ENCODE results near the gene LEMD1. TPM values are rescaled to one million over a fixed set of nuclear protein-coding genes. Genes with fewer than 3 reads are reported as not detected.

The LEMD1 gene
- total and polyA plus RNA-seq, 5 donors from 2014 or later, result not detected

GRCh38 chr1:205338011-205338410 lies 83.8 kb downstream of the LEMD1 start:
- peaks cover 7% of the 10 kb centered on the region for H3K27me3 ChIP-seq (ENCODE audit: control insufficient read depth, insufficient read depth, low read length)
- H3K9me3 Mint-ChIP-seq, result no peaks in the 10 kb centered on the region
- peaks cover 0 to 7% (median 0%) of the 10 kb centered on the region in 4 donors for H3K4me1 Mint-ChIP-seq
- no peaks in the 10 kb centered on the region for H3K36me3 ChIP-seq (ENCODE audit: control insufficient read depth, insufficient read depth, low read length)
- no peak for ATAC-seq (ENCODE audit: low read depth in 2 of 2)
- no peak for DNase-seq
- no peak overlapping the region for H3K4me3 Mint-ChIP-seq
- no peak overlapping the region for H3K27ac ChIP-seq (ENCODE audit: insufficient read depth, low read length, poor library complexity, severe bottlenecking)
- no peaks in the 10 kb centered on the region for H3K4me1 ChIP-seq (ENCODE audit: control insufficient read depth, insufficient read depth, low read length, poor library complexity, severe bottlenecking)
- no peaks in the 10 kb centered on the region for H3K9me3 ChIP-seq (ENCODE audit: control insufficient read depth in 2 of 2, low read length in 2 of 2)
- H3K4me3 ChIP-seq (ENCODE audit: low read depth, low read length), result no peak overlapping the region
- no peak overlapping the region for H3K27ac Mint-ChIP-seq
- peaks cover 42% of the 10 kb centered on the region for H3K27me3 Mint-ChIP-seq
- no peaks in the 10 kb centered on the region for H3K36me3 Mint-ChIP-seq

DNA sequence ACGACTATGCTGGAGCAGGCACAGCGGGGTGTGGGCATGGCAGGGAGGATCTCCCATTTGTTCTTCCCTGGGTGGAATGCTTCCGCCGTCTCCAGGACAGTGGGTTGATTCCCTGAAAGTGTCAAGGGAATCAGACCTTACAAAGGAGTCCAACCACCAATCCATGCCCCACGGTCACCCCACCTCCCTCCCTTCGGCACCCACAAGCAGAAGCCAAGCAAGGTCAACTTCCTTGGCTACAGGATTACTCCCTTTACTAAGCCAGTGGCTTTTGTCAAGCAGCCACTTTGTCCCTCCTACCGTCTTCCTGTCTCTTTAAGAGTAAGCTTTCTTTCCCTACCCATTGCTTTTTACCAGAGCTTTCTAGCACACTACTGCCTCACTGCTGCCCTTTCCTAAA lies 84.4 kb downstream of the LEMD1 start:
- peak overlapping the region in 1 of 3 donors; percentile 7 for H3K27ac Mint-ChIP-seq
- no peaks in the 10 kb centered on the region for H3K9me3 ChIP-seq (ENCODE audit: control insufficient read depth in 2 of 2, low read length in 2 of 2)
- no peaks in the 10 kb centered on the region for H3K4me1 ChIP-seq (ENCODE audit: control insufficient read depth, insufficient read depth, low read length, poor library complexity, severe bottlenecking)
- no peaks in the 10 kb centered on the region for H3K36me3 Mint-ChIP-seq
- H3K4me3 Mint-ChIP-seq, result no peak overlapping the region
- ATAC-seq (ENCODE audit: low read depth in 2 of 2) (no peak), DNase-seq (no peak)
- no peak overlapping the region for H3K4me3 ChIP-seq (ENCODE audit: low read depth, low read length)
- H3K9me3 Mint-ChIP-seq, result no peaks in the 10 kb centered on the region
- H3K36me3 ChIP-seq (ENCODE audit: control insufficient read depth, insufficient read depth, low read length), result no peaks in the 10 kb centered on the region
- H3K27me3 ChIP-seq (ENCODE audit: control insufficient read depth, insufficient read depth, low read length), result peaks cover 3% of the 10 kb centered on the region
- H3K27ac ChIP-seq (ENCODE audit: insufficient read depth, low read length, poor library complexity, severe bottlenecking), result no peak overlapping the region
- H3K27me3 Mint-ChIP-seq, result peaks cover 37% of the 10 kb centered on the region
- H3K4me1 Mint-ChIP-seq, result peaks cover 0 to 3% (median 0%) of the 10 kb centered on the region in 4 donors

- Histone ChIP-seq H3K4me1 (ENCODE audit: control insufficient read depth, insufficient read depth, low read length, poor library complexity, severe bottlenecking) (no peaks in the 10 kb centered on the region), H3K4me3 (ENCODE audit: low read depth, low read length) (no peak overlapping the region), H3K27me3 (ENCODE audit: control insufficient read depth, insufficient read depth, low read length) (peaks cover 2% of the 10 kb centered on the region), H3K27ac (ENCODE audit: insufficient read depth, low read length, poor library complexity, severe bottlenecking) (no peak overlapping the region), H3K36me3 (ENCODE audit: control insufficient read depth, insufficient read depth, low read length) (no peaks in the 10 kb centered on the region), H3K9me3 (ENCODE audit: control insufficient read depth in 2 of 2, low read length in 2 of 2) (no peaks in the 10 kb centered on the region)
- H3K27me3 Mint-ChIP-seq, result peaks cover 22% of the 10 kb centered on the region
- DNase-seq, result peak; percentile 59 to 81 (median 71)
- H3K36me3 Mint-ChIP-seq, result no peaks in the 10 kb centered on the region
- peaks cover 0 to 2% (median 0%) of the 10 kb centered on the region in 4 donors for H3K4me1 Mint-ChIP-seq
- no peak overlapping the region for H3K27ac Mint-ChIP-seq
- no peak overlapping the region for H3K4me3 Mint-ChIP-seq
- H3K9me3 Mint-ChIP-seq, result no peaks in the 10 kb centered on the region
- ATAC-seq (ENCODE audit: low read depth in 2 of 2), result peak; percentile 82
These were observed 86.2 kb downstream of the LEMD1 start for GRCh38 chr1:205335692-205336091.

- Mint-ChIP-seq H3K27me3 (peaks cover 17% of the 10 kb centered on the region), H3K4me1 (peaks cover 0 to 2% (median 1%) of the 10 kb centered on the region in 4 donors), H3K9me3 (no peaks in the 10 kb centered on the region), H3K4me3 (no peak overlapping the region), H3K27ac (no peak overlapping the region), H3K36me3 (peaks cover 3% of the 10 kb centered on the region)
- H3K27me3 ChIP-seq (ENCODE audit: control insufficient read depth, insufficient read depth, low read length), result no peaks in the 10 kb centered on the region
- DNase-seq (no peak), ATAC-seq (ENCODE audit: low read depth in 2 of 2) (no peak)
- H3K4me1 ChIP-seq (ENCODE audit: control insufficient read depth, insufficient read depth, low read length, poor library complexity, severe bottlenecking), result no peaks in the 10 kb centered on the region
- H3K4me3 ChIP-seq (ENCODE audit: low read depth, low read length), result no peak overlapping the region
- no peak overlapping the region for H3K27ac ChIP-seq (ENCODE audit: insufficient read depth, low read length, poor library complexity, severe bottlenecking)
- no peaks in the 10 kb centered on the region for H3K9me3 ChIP-seq (ENCODE audit: control insufficient read depth in 2 of 2, low read length in 2 of 2)
- no peaks in the 10 kb centered on the region for H3K36me3 ChIP-seq (ENCODE audit: control insufficient read depth, insufficient read depth, low read length)
These were observed 89.7 kb downstream of the LEMD1 start for GRCh38 chr1:205332015-205332791.

Other genes starting within 250 kb of the LEMD1 start
- gene DSTYK, start 210.4 kb downstream of the LEMD1 start, total RNA-seq, result 15.7 TPM
- 1 to 10 TPM; 3.2 to 5.9 (median 5.1) TPM for gene DSTYK, start 210.4 kb downstream of the LEMD1 start, polyA plus RNA-seq
- gene TMCC2, start 194.1 kb downstream of the LEMD1 start, total RNA-seq, result 1.8 TPM
- under 1 TPM; 0.22 to 0.37 (median 0.28) TPM for gene TMCC2, start 194.1 kb downstream of the LEMD1 start, polyA plus RNA-seq
- 9.9 TPM for gene NUAK2, start 100.3 kb downstream of the LEMD1 start, total RNA-seq
- 10 to 100 TPM; 13.2 to 41.3 (median 25.4) TPM for gene NUAK2, start 100.3 kb downstream of the LEMD1 start, polyA plus RNA-seq
- gene KLHDC8A, start 65.1 kb downstream of the LEMD1 start, total RNA-seq, result not detected
- under 1 TPM in 1 of 4 donors, not detected in 3; 0.06 TPM for gene KLHDC8A, start 65.1 kb downstream of the LEMD1 start, polyA plus RNA-seq
- gene BLACAT1, start 34.0 kb upstream of the LEMD1 start, total RNA-seq, result 0.15 TPM
- not detected for gene BLACAT1, start 34.0 kb upstream of the LEMD1 start, polyA plus RNA-seq
- 0.49 TPM for gene CDK18, start 82.6 kb upstream of the LEMD1 start, total RNA-seq
- gene CDK18, start 82.6 kb upstream of the LEMD1 start, polyA plus RNA-seq, result not detected
- gene ELK4, start 210.0 kb upstream of the LEMD1 start, total RNA-seq, result 106 TPM
- 1 to 10 TPM; 3.5 to 4.7 (median 4.6) TPM for gene ELK4, start 210.0 kb upstream of the LEMD1 start, polyA plus RNA-seq

Data from CD4-positive, CD25-positive, alpha-beta regulatory T cell (primary cell).